HCT116 (cell line): ENCODE measurements around the gene CCDC134. TPM values are rescaled to one million over a fixed set of nuclear protein-coding genes. Genes with fewer than 3 reads are reported as not detected.

Experiments used
- ATAC-seq: fragments of 200-7000 bp; cut with Tn5 transposase; 2 replicates; pipeline ENCODE4 v1.9.1; 2020; ENCODE audit warnings: mild to moderate bottlenecking, moderate library complexity
- BruUV-seq: library from RNA; stranded (reverse); fragments of 400-500 nt; replicated peaks from 2 replicates; lab custom pipeline; 2021; lab: Mats Ljungman, UMichigan
- CTCF ChIA-PET: fragments of 300-600 bp; sonication (Branson Sonifier 250); formaldehyde crosslinking; loops from one replicate; lab custom pipeline; 2021; ENCODE audit warnings: antibody characterized with exemption; lab: Charles Lee
- POLR2A ChIA-PET: fragments of 300-600, 350-600 bp; sonication (Branson Sonifier 250); formaldehyde crosslinking; loops from one replicate; lab custom pipeline; 2021; ENCODE audit warnings: antibody characterized with exemption; lab: Charles Lee
- RAD21 ChIA-PET, 2 experiments: fragments of 300-600 bp; sonication (Branson Sonifier 250); formaldehyde crosslinking; loops; one replicate each; lab custom pipeline; 2023; ENCODE audit warnings: low total read pairs in 2 of 2; ENCODE audit not compliant: uncharacterized antibody in 2 of 2, unreplicated experiment in 2 of 2, low non-redundant PET in 1 of 2; lab: Charles Lee
- DNase-seq: peaks from one replicate; pipeline ENCODE4 v3.0.0-alpha.2; 2010; ENCODE audit warnings: low read depth, low spot score
- H2AFZ ChIP-seq: fragments of 200-600 bp; shearing (Covaris generic), sonication (generic); 2 replicates; pipeline ENCODE4 v1.6.1; 2017; ENCODE audit warnings: low read depth, mixed run types, mixed read lengths, antibody characterized with exemption, low read length; ENCODE audit not compliant: poor library complexity, severe bottlenecking
- H3K27ac ChIP-seq: 2 replicates; pipeline ENCODE4 v1.5.1; 2012; ENCODE audit warnings: low read depth, low read length
- H3K27me3 ChIP-seq: fragments of 200-600 bp; sonication (generic); 2 replicates; pipeline ENCODE4 v1.6.1; 2016; ENCODE audit warnings: mixed run types, low read length, mixed read lengths; ENCODE audit not compliant: insufficient read depth
- H3K36me3 ChIP-seq, 2 experiments: fragments of 200-500 bp in 1 of 2; fragments of 200-600 bp in 1 of 2; sonication (Bioruptor generic) in 1 of 2; sonication (generic) in 1 of 2; 2 replicates each; pipeline versions ENCODE4 v1.5.1 to v1.6.1; 2014 to 2016; ENCODE audit warnings: low read length in 2 of 2, inconsistent platforms in 1 of 2, mixed read lengths in 1 of 2, mixed run types in 1 of 2; ENCODE audit not compliant: insufficient read depth in 2 of 2, control insufficient read depth in 1 of 2
- H3K4me1 ChIP-seq, 2 experiments: fragments of 200-600 bp in 1 of 2; sonication (generic) in 1 of 2; 2 replicates each; pipeline versions ENCODE4 v1.5.1 to v1.6.1; 2012 to 2017; ENCODE audit warnings: low read length in 2 of 2, inconsistent platforms in 1 of 2, mild to moderate bottlenecking in 1 of 2, mixed read lengths in 1 of 2, mixed run types in 1 of 2, moderate library complexity in 1 of 2; ENCODE audit not compliant: insufficient read depth in 2 of 2, control insufficient read depth in 1 of 2
- H3K4me2 ChIP-seq: fragments of 200-600 bp; sonication (generic); 2 replicates; pipeline ENCODE4 v1.6.1; 2017; ENCODE audit warnings: mixed run types, low read length, mixed read lengths
- H3K4me3 ChIP-seq, 2 experiments: fragments of 200-600 bp in 1 of 2; sonication (generic) in 1 of 2; replicated peaks in 1 of 2; 2 replicates each; pipeline ENCODE4 v1.5.1; 2011 to 2016; ENCODE audit warnings: low read length in 2 of 2, control low read depth in 1 of 2, low read depth in 1 of 2, mild to moderate bottlenecking in 1 of 2, mixed read lengths in 1 of 2, mixed run types in 1 of 2
- H3K79me2 ChIP-seq: fragments of 200-600 bp; sonication (generic); 2 replicates; pipeline ENCODE4 v1.6.1; 2017; ENCODE audit warnings: mild to moderate bottlenecking, mixed run types, low read length, moderate library complexity, mixed read lengths; ENCODE audit not compliant: insufficient read depth
- H3K9ac ChIP-seq: fragments of 200-600 bp; sonication (generic); 2 replicates; pipeline ENCODE4 v1.6.1; 2016; ENCODE audit warnings: low read length, mixed read lengths
- H3K9me2 ChIP-seq: fragments of 200-600 bp; sonication (generic), shearing (Covaris generic); 2 replicates; pipeline ENCODE4 v1.6.1; 2017; ENCODE audit warnings: mixed run types, mild to moderate bottlenecking, moderate library complexity; ENCODE audit not compliant: insufficient read depth
- H3K9me3 ChIP-seq, 2 experiments: fragments of 200-500 bp in 1 of 2; fragments of 200-600 bp in 1 of 2; sonication (Bioruptor generic) in 1 of 2; sonication (generic) in 1 of 2; 2 replicates each; pipeline ENCODE4 v1.6.1; 2014 to 2017; ENCODE audit warnings: low read length in 2 of 2, mixed read lengths in 2 of 2, inconsistent platforms in 1 of 2, low read depth in 1 of 2, mild to moderate bottlenecking in 1 of 2, mixed run types in 1 of 2, moderate library complexity in 1 of 2; ENCODE audit not compliant: control insufficient read depth in 1 of 2, insufficient read depth in 1 of 2
- H4K20me1 ChIP-seq: fragments of 200-600 bp; sonication (generic), shearing (Covaris generic); 2 replicates; pipeline ENCODE4 v1.6.1; 2017; ENCODE audit warnings: mixed run types, mild to moderate bottlenecking, moderate library complexity; ENCODE audit not compliant: insufficient read depth
- CEBPB ChIP-seq: IDR thresholded peaks from 2 replicates; pipeline ENCODE4 v1.6.1; 2012; ENCODE audit warnings: low read depth
- EGR1 ChIP-seq: IDR thresholded peaks from 2 replicates; pipeline ENCODE4 v1.6.1; 2012; ENCODE audit warnings: low read depth
- EZH2 ChIP-seq: fragments of 200-600 bp; sonication (generic); IDR thresholded peaks from 2 replicates; pipeline ENCODE4 v1.6.1; 2017; ENCODE audit warnings: antibody characterized with exemption, mixed run types
- POLR2A ChIP-seq: IDR thresholded peaks from 2 replicates; pipeline ENCODE4 v1.7.0; 2011; ENCODE audit warnings: borderline replicate concordance; ENCODE audit not compliant: insufficient read depth, insufficient read length; ENCODE audit errors: extremely low read depth
- POLR2AphosphoS5 ChIP-seq: IDR thresholded peaks from 2 replicates; pipeline ENCODE4 v1.6.1; 2011; ENCODE audit warnings: mild to moderate bottlenecking, low read depth, low read length, moderate library complexity
- SIN3A ChIP-seq: IDR thresholded peaks from 2 replicates; pipeline ENCODE4 v1.6.1; 2012; ENCODE audit warnings: low read depth
- TCF7L2 ChIP-seq: IDR thresholded peaks from 2 replicates; pipeline ENCODE4 v1.7.0; 2011; ENCODE audit warnings: borderline replicate concordance, inconsistent platforms; ENCODE audit not compliant: insufficient read depth, insufficient read length; ENCODE audit errors: extremely low read depth
- ZNF274 ChIP-seq: fragments of 200-500 bp; sonication (Bioruptor generic); IDR thresholded peaks from 2 replicates; pipeline ENCODE4 v1.6.1; 2014; ENCODE audit warnings: mild to moderate bottlenecking, low read depth, low read length, inconsistent platforms
- intact Hi-C: fragments of 100-400 bp; cut with micrococcal nuclease; formaldehyde crosslinking; loops from 2 replicates; pipeline ENCODE4 v1.10.0; 2022
- total RNA-seq: library from RNA; stranded (reverse); gene quantifications from one replicate; pipeline ENCODE4 v1.2.1, GENCODE V29; 2021; ENCODE audit not compliant: unreplicated experiment
- TF ChIP-seq, protein P1 (sequence below), 3 experiments: fragments of 200-600 bp in 1 of 3; sonication (generic) in 1 of 3; IDR thresholded peaks in 2 of 3; conservative IDR thresholded peaks in 1 of 3; 2 replicates each; pipeline ENCODE4 v1.5.1; 2012 to 2017; ENCODE audit warnings: low read depth in 2 of 3, low read length in 2 of 3, antibody characterized with exemption in 1 of 3, borderline replicate concordance in 1 of 3, control low read depth in 1 of 3, mild to moderate bottlenecking in 1 of 3, mixed read lengths in 1 of 3, mixed run types in 1 of 3, moderate library complexity in 1 of 3; ENCODE audit not compliant: insufficient read depth in 1 of 3

Gene CCDC134
- total RNA-seq, 1 experiment from 2014 or later: 15.8 TPM

DNA sequence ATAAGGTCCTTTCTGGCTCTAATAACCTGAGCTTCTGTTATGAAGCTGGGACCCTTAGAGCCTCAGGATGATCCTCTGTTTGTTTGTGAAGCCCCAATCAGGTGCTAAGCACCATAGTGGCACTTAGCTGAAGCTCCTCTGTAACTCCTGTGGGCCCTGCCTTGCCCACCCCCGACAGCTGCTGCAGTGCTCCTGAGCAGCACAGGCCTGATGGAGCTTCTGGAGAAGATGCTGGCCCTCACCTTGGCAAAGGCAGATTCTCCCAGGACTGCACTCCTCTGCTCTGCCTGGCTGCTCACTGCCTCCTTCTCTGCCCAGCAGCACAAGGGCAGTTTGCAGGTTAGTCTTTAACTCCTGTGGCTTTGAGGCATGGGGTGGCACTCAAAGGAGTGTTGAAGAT lies 19.0 kb upstream of the CCDC134 start:
- CTCF ChIA-PET: interaction anchor here (1.0 kb wide), 1 partner anchor 19 kb away, joined by 3 read pairs; no protein-coding TSS in a partner anchor
- POLR2A ChIA-PET: interaction anchor here (1.3 kb wide), 2 partner anchors 19 kb away, joined by 3 read pairs; partner anchors contain the start of gene CCDC134
- no peak overlapping the region for H2AFZ ChIP-seq

GRCh38 chr22:41782316-41782715 lies 18.2 kb upstream of the CCDC134 start:
- Histone ChIP-seq H4K20me1 (no peaks in the 10 kb centered on the region), H2AFZ (no peak overlapping the region), H3K9me2 (no peaks in the 10 kb centered on the region), H3K79me2 (no peaks in the 10 kb centered on the region), H3K9ac (no peak overlapping the region), H3K4me3 (no peak overlapping the region), H3K27me3 (no peaks in the 10 kb centered on the region), H3K36me3 (no peaks in the 10 kb centered on the region), H3K4me2 (no peak overlapping the region), H3K27ac (no peak overlapping the region), H3K4me1 (peaks cover 0 to 4% of the 10 kb centered on the region in 2 experiments; a peak in 1 of 4 replicates), H3K9me3 (no peaks in the 10 kb centered on the region)
- ChIA-PET RAD21 (no interaction called here), CTCF (interaction anchor here (1.0 kb wide), 1 partner anchor 85 kb away, joined by 3 read pairs; no protein-coding TSS in a partner anchor), POLR2A (interaction anchor here (0.5 to 1.3 kb wide), 3 partner anchors 18 to 334 kb away, joined by 3 read pairs; partner anchors contain the start of gene CCDC134)
- no TSS peak for BruUV-seq
- DNase-seq (no peak), ATAC-seq (no peak)
- TF ChIP-seq ZNF274 (no peak), POLR2AphosphoS5 (no peak), CEBPB (no peak), EGR1 (no peak), SIN3A (no peak), TCF7L2 (no peak)
- intact Hi-C loops: no loop called here

More for the DNA sequence above, 19.0 kb upstream of the CCDC134 start:
- H3K4me3 ChIP-seq: no peak overlapping the region
- intact Hi-C loops: no loop called here
- TF ChIP-seq EZH2 (no peak), POLR2A (no peak)
- TF ChIP-seq, protein P1, sequence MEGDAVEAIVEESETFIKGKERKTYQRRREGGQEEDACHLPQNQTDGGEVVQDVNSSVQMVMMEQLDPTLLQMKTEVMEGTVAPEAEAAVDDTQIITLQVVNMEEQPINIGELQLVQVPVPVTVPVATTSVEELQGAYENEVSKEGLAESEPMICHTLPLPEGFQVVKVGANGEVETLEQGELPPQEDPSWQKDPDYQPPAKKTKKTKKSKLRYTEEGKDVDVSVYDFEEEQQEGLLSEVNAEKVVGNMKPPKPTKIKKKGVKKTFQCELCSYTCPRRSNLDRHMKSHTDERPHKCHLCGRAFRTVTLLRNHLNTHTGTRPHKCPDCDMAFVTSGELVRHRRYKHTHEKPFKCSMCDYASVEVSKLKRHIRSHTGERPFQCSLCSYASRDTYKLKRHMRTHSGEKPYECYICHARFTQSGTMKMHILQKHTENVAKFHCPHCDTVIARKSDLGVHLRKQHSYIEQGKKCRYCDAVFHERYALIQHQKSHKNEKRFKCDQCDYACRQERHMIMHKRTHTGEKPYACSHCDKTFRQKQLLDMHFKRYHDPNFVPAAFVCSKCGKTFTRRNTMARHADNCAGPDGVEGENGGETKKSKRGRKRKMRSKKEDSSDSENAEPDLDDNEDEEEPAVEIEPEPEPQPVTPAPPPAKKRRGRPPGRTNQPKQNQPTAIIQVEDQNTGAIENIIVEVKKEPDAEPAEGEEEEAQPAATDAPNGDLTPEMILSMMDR (IDR thresholded peaks at IDR 0.05 in 2 of 3, conservative IDR thresholded peaks at IDR 0.05 in 1 of 3; ENCODE audit: borderline replicate concordance in 1 of 3, insufficient read depth in 1 of 3, low read depth in 2 of 3, low read length in 2 of 3): no peak
- TF ChIP-seq, all 23 proteins: peak for 0
- Histone ChIP-seq H3K4me2 (no peak overlapping the region), H3K27me3 (no peaks in the 10 kb centered on the region), H3K9me3 (no peaks in the 10 kb centered on the region), H3K79me2 (no peaks in the 10 kb centered on the region), H3K9ac (no peak overlapping the region), H3K27ac (no peak overlapping the region), H4K20me1 (no peaks in the 10 kb centered on the region), H3K4me1 (peaks cover 0 to 4% of the 10 kb centered on the region in 2 experiments; a peak in 1 of 4 replicates), H3K9me2 (no peaks in the 10 kb centered on the region), H3K36me3 (no peaks in the 10 kb centered on the region)
- BruUV-seq: no TSS peak
- RAD21 ChIA-PET: no interaction called here
- ATAC-seq (no peak), DNase-seq (no peak)
